ENCODE data around the gene ANKRD55.
A peak's percentile ranks its signal among the peaks of the same experiment; 100 is the strongest.
"Not testable (repeated sequence)": the region's sequence is repeated elsewhere in the genome, so short reads cannot be mapped to it uniquely, and the experiment has no call there.

The ANKRD55 gene

GRCh38 chr5:56202483-56202882 lies 30.6 kb downstream of the ANKRD55 start:
- TF ChIP-seq CTCF (IDR thresholded peaks at IDR 0.05; ENCODE audit: borderline replicate concordance, insufficient read depth, low read depth, low read length), result no peak
- no peak overlapping the region for H3K4me3 ChIP-seq (ENCODE audit: low read depth, low read length)

DNA sequence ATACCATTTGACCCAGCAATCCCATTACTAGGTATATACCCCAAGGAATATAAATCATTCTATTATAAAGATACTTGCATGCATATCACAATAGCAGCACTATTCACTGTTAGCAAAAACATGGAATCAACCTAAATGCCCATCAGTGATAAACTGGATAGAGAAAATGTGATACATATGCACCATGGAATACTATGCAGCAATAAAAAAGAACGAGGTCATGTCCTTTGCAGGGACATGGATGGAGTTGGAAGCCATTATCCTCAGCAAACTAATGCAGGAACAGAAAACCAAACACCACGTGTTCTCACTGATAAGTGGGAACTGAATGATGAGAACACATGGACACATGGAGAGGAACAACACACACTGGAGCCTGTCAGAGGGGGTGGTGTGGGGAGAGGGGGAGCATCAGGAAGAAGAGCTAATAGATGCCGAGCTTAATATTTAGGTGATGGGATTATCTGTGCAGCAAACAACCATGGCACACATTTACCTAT lies 31.3 kb downstream of the ANKRD55 start:
- H3K4me3 ChIP-seq (ENCODE audit: low read depth, low read length), result not testable (repeated sequence)

DNA sequence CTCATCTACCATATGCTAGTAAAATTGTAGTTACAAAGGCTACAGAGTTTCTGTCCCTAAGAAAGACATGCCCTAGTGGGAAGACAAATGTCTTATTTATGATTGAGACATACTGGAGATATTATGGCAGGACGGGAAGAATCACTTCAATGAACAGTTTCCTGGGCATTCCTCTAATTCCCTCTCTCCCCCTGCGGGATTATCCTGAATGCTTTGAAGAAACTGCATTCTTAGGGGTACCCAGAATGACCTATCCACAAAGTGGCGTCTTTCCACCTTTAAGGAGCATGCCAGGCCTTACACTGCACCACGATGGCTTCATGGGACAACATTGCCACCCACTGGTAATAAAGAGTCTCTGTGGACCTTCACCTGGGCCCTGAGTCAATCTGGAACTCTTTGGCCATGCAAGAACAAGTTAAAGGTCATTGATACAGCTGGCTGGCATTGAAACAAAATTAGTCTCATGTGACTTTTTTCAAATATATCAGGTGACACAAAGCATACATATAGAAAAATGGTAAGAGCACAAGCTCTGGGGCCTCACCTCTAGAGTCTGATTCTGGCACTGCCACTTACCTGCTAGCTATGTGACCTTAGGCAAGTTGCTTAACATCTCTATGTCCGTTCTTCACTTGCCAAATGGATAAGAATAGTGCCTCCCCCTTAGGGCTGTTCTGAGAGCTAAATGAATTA lies 32.0 kb downstream of the ANKRD55 start:
- no peak overlapping the region for H3K4me3 ChIP-seq (ENCODE audit: low read depth, low read length)
- peak; percentile 55 for TF ChIP-seq CTCF (IDR thresholded peaks at IDR 0.05; ENCODE audit: borderline replicate concordance, insufficient read depth, low read depth, low read length)

- no peak overlapping the region for H3K4me3 ChIP-seq (ENCODE audit: low read depth, low read length)
- TF ChIP-seq CTCF (IDR thresholded peaks at IDR 0.05; ENCODE audit: borderline replicate concordance, insufficient read depth, low read depth, low read length), result no peak
Measured at GRCh38 chr5:56195016-56195415, 38.1 kb downstream of the ANKRD55 start.

GRCh38 chr5:56192246-56192645 lies 40.9 kb downstream of the ANKRD55 start:
- no peak for TF ChIP-seq CTCF (IDR thresholded peaks at IDR 0.05; ENCODE audit: borderline replicate concordance, insufficient read depth, low read depth, low read length)
- H3K4me3 ChIP-seq (ENCODE audit: low read depth, low read length), result no peak overlapping the region

- H3K4me3 ChIP-seq (ENCODE audit: low read depth, low read length), result no peak overlapping the region
- TF ChIP-seq CTCF (IDR thresholded peaks at IDR 0.05; ENCODE audit: borderline replicate concordance, insufficient read depth, low read depth, low read length), result no peak
Measured at GRCh38 chr5:56191656-56192055, 41.5 kb downstream of the ANKRD55 start.

DNA sequence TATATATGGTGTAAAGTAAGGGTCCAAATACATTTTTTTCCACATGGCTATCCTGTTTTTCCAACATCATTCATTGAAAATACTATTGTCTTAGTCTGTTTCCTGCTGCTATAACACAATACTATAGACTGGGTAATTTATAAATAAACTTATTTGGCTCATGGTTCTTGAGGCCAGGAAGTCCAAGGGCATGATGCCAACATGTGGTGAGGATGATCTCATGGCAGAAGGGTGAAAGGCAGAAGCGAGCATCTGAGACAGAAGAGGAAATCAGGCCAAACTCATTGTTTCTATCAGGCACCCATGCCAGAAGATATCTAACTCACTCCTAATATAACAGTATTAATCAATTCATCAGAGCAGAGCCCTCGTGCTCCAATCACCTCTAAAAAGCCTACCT lies 42.6 kb downstream of the ANKRD55 start:
- no peak for TF ChIP-seq CTCF (IDR thresholded peaks at IDR 0.05; ENCODE audit: borderline replicate concordance, insufficient read depth, low read depth, low read length)
- no peak overlapping the region for H3K4me3 ChIP-seq (ENCODE audit: low read depth, low read length)

Measured in GM12875 (cell line).